Mammary epithelial cell (primary cell): ENCODE data around the gene PAQR7.

Experiments used
- EZH2 ChIP-seq: IDR thresholded peaks from 2 replicates; pipeline ENCODE4 v1.6.1; 2012; ENCODE audit warnings: low read length, inconsistent platforms, borderline replicate concordance
- TF ChIP-seq, protein P1 (sequence below), 2 donors: IDR thresholded peaks in 1 of 2; conservative IDR thresholded peaks in 1 of 2; 2 replicates each; pipeline ENCODE4 v1.5.1; 2011 to 2012; ENCODE audit warnings: inconsistent platforms in 2 of 2, low read length in 2 of 2, mild to moderate bottlenecking in 2 of 2, control low read depth in 1 of 2, low read depth in 1 of 2; ENCODE audit not compliant: insufficient read depth in 1 of 2; ENCODE audit errors: extremely low read depth in 1 of 2

GRCh38 chr1:25880518-25880917 lies 5.0 kb upstream of the PAQR7 start:
- TF ChIP-seq, protein P1, sequence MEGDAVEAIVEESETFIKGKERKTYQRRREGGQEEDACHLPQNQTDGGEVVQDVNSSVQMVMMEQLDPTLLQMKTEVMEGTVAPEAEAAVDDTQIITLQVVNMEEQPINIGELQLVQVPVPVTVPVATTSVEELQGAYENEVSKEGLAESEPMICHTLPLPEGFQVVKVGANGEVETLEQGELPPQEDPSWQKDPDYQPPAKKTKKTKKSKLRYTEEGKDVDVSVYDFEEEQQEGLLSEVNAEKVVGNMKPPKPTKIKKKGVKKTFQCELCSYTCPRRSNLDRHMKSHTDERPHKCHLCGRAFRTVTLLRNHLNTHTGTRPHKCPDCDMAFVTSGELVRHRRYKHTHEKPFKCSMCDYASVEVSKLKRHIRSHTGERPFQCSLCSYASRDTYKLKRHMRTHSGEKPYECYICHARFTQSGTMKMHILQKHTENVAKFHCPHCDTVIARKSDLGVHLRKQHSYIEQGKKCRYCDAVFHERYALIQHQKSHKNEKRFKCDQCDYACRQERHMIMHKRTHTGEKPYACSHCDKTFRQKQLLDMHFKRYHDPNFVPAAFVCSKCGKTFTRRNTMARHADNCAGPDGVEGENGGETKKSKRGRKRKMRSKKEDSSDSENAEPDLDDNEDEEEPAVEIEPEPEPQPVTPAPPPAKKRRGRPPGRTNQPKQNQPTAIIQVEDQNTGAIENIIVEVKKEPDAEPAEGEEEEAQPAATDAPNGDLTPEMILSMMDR (conservative IDR thresholded peaks at IDR 0.05 in 1 of 2, IDR thresholded peaks at IDR 0.05 in 1 of 2; ENCODE audit: extremely low read depth in 1 of 2, insufficient read depth in 1 of 2, low read depth in 1 of 2, low read length in 2 of 2) = no peak
- no peak for TF ChIP-seq EZH2
